Activated T-helper 17 cell treated with anti-CD3 and anti-CD28 coated beads, Interleukin-2, amount 50 U/mL, for 72 hours (primary cell): ENCODE measurements around the gene DMKN. TPM values are rescaled to one million over a fixed set of nuclear protein-coding genes. Genes with fewer than 3 reads are reported as not detected.
A peak's percentile ranks its signal among the peaks of the same experiment; 100 is the strongest.

ENCODE experiments used
- ATAC-seq: fragments of 150-1000 bp; cut with Tn5 transposase; replicated peaks from 2 replicates; pipeline ENCODE4 v1.10.0; 2021; ENCODE audit warnings: mild to moderate bottlenecking, moderate library complexity
- H3K27ac Mint-ChIP-seq: one replicate; pipeline ENCODE4 v1.8.0; 2022; ENCODE audit warnings: mixed read lengths
- H3K27me3 Mint-ChIP-seq: one replicate; pipeline ENCODE4 v1.8.0; 2022; ENCODE audit warnings: mixed read lengths
- H3K36me3 Mint-ChIP-seq: one replicate; pipeline ENCODE4 v1.8.0; 2022; ENCODE audit warnings: low read depth, mild to moderate bottlenecking, mixed read lengths
- H3K4me1 Mint-ChIP-seq: one replicate; pipeline ENCODE4 v1.8.0; 2022; ENCODE audit warnings: mixed read lengths
- H3K4me3 Mint-ChIP-seq: one replicate; pipeline ENCODE4 v1.8.0; 2022; ENCODE audit warnings: mild to moderate bottlenecking, mixed read lengths
- H3K9me3 Mint-ChIP-seq: one replicate; pipeline ENCODE4 v1.8.0; 2022; ENCODE audit warnings: mixed read lengths
- total RNA-seq, 2 donors: library from RNA; stranded (reverse); gene quantifications; one replicate each; pipeline ENCODE4 v1.2.3, GENCODE V29; 2022

Gene DMKN
- total RNA-seq, 2 donors from 2014 or later = 0.11 to 1.7 TPM

- no peak for ATAC-seq
- H3K27ac Mint-ChIP-seq = no peak overlapping the region
- H3K27me3 Mint-ChIP-seq = no peaks in the 10 kb centered on the region
- peaks cover 3% of the 10 kb centered on the region for H3K4me1 Mint-ChIP-seq
- peaks cover 37% of the 10 kb centered on the region for H3K36me3 Mint-ChIP-seq
- H3K4me3 Mint-ChIP-seq = no peak overlapping the region
- H3K9me3 Mint-ChIP-seq = no peaks in the 10 kb centered on the region
Measured at GRCh38 chr19:35543280-35544109, 30.0 kb upstream of the DMKN start.

- H3K27me3 Mint-ChIP-seq = no peaks in the 10 kb centered on the region
- peaks cover 26% of the 10 kb centered on the region for H3K36me3 Mint-ChIP-seq
- ATAC-seq = no peak
- H3K27ac Mint-ChIP-seq = no peak overlapping the region
- H3K4me3 Mint-ChIP-seq = no peak overlapping the region
- H3K9me3 Mint-ChIP-seq = no peaks in the 10 kb centered on the region
- H3K4me1 Mint-ChIP-seq = no peaks in the 10 kb centered on the region
Measured at GRCh38 chr19:35542209-35542608, 28.8 kb upstream of the DMKN start.

- Mint-ChIP-seq H3K27ac (no peak overlapping the region), H3K4me3 (no peak overlapping the region), H3K9me3 (no peaks in the 10 kb centered on the region), H3K4me1 (no peaks in the 10 kb centered on the region), H3K27me3 (no peaks in the 10 kb centered on the region), H3K36me3 (peaks cover 9% of the 10 kb centered on the region)
- ATAC-seq = no peak
Measured at GRCh38 chr19:35540356-35540927, 27.0 kb upstream of the DMKN start.

GRCh38 chr19:35539850-35540249, 26.4 kb upstream of the DMKN start:
- Mint-ChIP-seq H3K27me3 (no peaks in the 10 kb centered on the region), H3K4me1 (no peaks in the 10 kb centered on the region), H3K36me3 (peaks cover 9% of the 10 kb centered on the region), H3K4me3 (no peak overlapping the region), H3K27ac (no peak overlapping the region), H3K9me3 (no peaks in the 10 kb centered on the region)
- no peak for ATAC-seq

- Mint-ChIP-seq H3K27me3 (no peaks in the 10 kb centered on the region), H3K9me3 (no peaks in the 10 kb centered on the region), H3K4me1 (no peaks in the 10 kb centered on the region), H3K36me3 (peaks cover 9% of the 10 kb centered on the region), H3K27ac (no peak overlapping the region), H3K4me3 (no peak overlapping the region)
- ATAC-seq = no peak
Measured at GRCh38 chr19:35539314-35539713, 25.9 kb upstream of the DMKN start.

GRCh38 chr19:35534803-35535480, 21.5 kb upstream of the DMKN start:
- no peaks in the 10 kb centered on the region for H3K9me3 Mint-ChIP-seq
- no peaks in the 10 kb centered on the region for H3K36me3 Mint-ChIP-seq
- no peak overlapping the region for H3K27ac Mint-ChIP-seq
- ATAC-seq = no peak
- H3K27me3 Mint-ChIP-seq = peaks cover 7% of the 10 kb centered on the region
- peaks cover 8% of the 10 kb centered on the region for H3K4me1 Mint-ChIP-seq
- no peak overlapping the region for H3K4me3 Mint-ChIP-seq

- H3K36me3 Mint-ChIP-seq = no peaks in the 10 kb centered on the region
- H3K27ac Mint-ChIP-seq = no peak overlapping the region
- peaks cover 12% of the 10 kb centered on the region for H3K27me3 Mint-ChIP-seq
- peak overlapping the region; percentile 58 for H3K4me3 Mint-ChIP-seq
- H3K4me1 Mint-ChIP-seq = peaks cover 8% of the 10 kb centered on the region
- H3K9me3 Mint-ChIP-seq = no peaks in the 10 kb centered on the region
- ATAC-seq = peak; percentile 60
Measured at GRCh38 chr19:35533822-35534392, 20.5 kb upstream of the DMKN start.

- ATAC-seq = no peak
- H3K4me1 Mint-ChIP-seq = peaks cover 8% of the 10 kb centered on the region
- no peaks in the 10 kb centered on the region for H3K36me3 Mint-ChIP-seq
- H3K9me3 Mint-ChIP-seq = no peaks in the 10 kb centered on the region
- peaks cover 18% of the 10 kb centered on the region for H3K27me3 Mint-ChIP-seq
- H3K4me3 Mint-ChIP-seq = peak within 1 kb of the TSS; percentile 58
- no peak within 1 kb of the TSS for H3K27ac Mint-ChIP-seq
Measured at GRCh38 chr19:35533201-35533821, 19.9 kb upstream of the DMKN start, which contains the start of gene GAPDHS. TSS of gene GAPDHS (plus strand) at chr19:35533456. CDS start at chr19:35533528, 72 bp downstream.

GRCh38 chr19:35531291-35531690, 17.8 kb upstream of the DMKN start:
- H3K4me1 Mint-ChIP-seq = peaks cover 8% of the 10 kb centered on the region

GRCh38 chr19:35529241-35530218, 16.1 kb upstream of the DMKN start:
- peaks cover 37% of the 10 kb centered on the region for H3K27me3 Mint-ChIP-seq
- no peak overlapping the region for H3K27ac Mint-ChIP-seq
- H3K4me1 Mint-ChIP-seq = peaks cover 8% of the 10 kb centered on the region
- H3K36me3 Mint-ChIP-seq = no peaks in the 10 kb centered on the region
- no peaks in the 10 kb centered on the region for H3K9me3 Mint-ChIP-seq
- ATAC-seq = no peak
- H3K4me3 Mint-ChIP-seq = no peak overlapping the region

More at GRCh38 chr19:35531291-35531690, 17.8 kb upstream of the DMKN start:
- H3K4me3 Mint-ChIP-seq = no peak overlapping the region
- no peak overlapping the region for H3K27ac Mint-ChIP-seq
- no peaks in the 10 kb centered on the region for H3K36me3 Mint-ChIP-seq
- no peak for ATAC-seq
- peaks cover 33% of the 10 kb centered on the region for H3K27me3 Mint-ChIP-seq
- no peaks in the 10 kb centered on the region for H3K9me3 Mint-ChIP-seq

- no peak for ATAC-seq
- Mint-ChIP-seq H3K9me3 (no peaks in the 10 kb centered on the region), H3K4me3 (no peak within 1 kb of the TSS), H3K36me3 (no peaks in the 10 kb centered on the region), H3K27me3 (peaks cover 42% of the 10 kb centered on the region), H3K27ac (no peak within 1 kb of the TSS), H3K4me1 (peaks cover 3% of the 10 kb centered on the region)
Measured at GRCh38 chr19:35528218-35529038, 15.0 kb upstream of the DMKN start, which contains the start of gene SBSN. TSS of gene SBSN (minus strand) at chr19:35528311. CDS start at chr19:35528281, 30 bp downstream.

GRCh38 chr19:35525873-35526272, 12.4 kb upstream of the DMKN start:
- ATAC-seq = no peak
- H3K4me3 Mint-ChIP-seq = no peak overlapping the region
- peaks cover 36% of the 10 kb centered on the region for H3K27me3 Mint-ChIP-seq

More at GRCh38 chr19:35525873-35526272, 12.4 kb upstream of the DMKN start:
- Mint-ChIP-seq H3K4me1 (no peaks in the 10 kb centered on the region), H3K27ac (no peak overlapping the region), H3K9me3 (no peaks in the 10 kb centered on the region), H3K36me3 (no peaks in the 10 kb centered on the region)
